SK-N-SH treated with all-trans-retinoic acid at 6 μM for 48 hours (cell line): ENCODE results near the gene DHRS1.

Source experiments
- ARNTL ChIP-seq: fragments of 450-650 bp; formaldehyde crosslinking; IDR thresholded peaks from 2 replicates; pipeline ENCODE4 v1.5.0; 2020; ENCODE audit warnings: low read depth, mild to moderate bottlenecking, moderate library complexity, borderline replicate concordance
- BACH2 ChIP-seq: fragments of 250-450 bp; sonication (Bioruptor Pico); IDR thresholded peaks from 2 replicates; pipeline ENCODE4 v1.9.0; 2021; ENCODE audit warnings: mild to moderate bottlenecking, borderline replicate concordance
- CSDC2 ChIP-seq: fragments of 250-450 bp; sonication (Bioruptor Pico); IDR thresholded peaks from 2 replicates; pipeline ENCODE4 v1.5.0; 2020; ENCODE audit warnings: mild to moderate bottlenecking, moderate library complexity
- PPARA ChIP-seq: fragments of 250-450 bp; sonication (Bioruptor Pico); IDR thresholded peaks from 2 replicates; pipeline ENCODE4 v1.5.0; 2020; ENCODE audit warnings: mild to moderate bottlenecking, borderline replicate concordance
- RARB ChIP-seq: fragments of 250-450 bp; sonication (Bioruptor Pico); IDR thresholded peaks from 2 replicates; pipeline ENCODE4 v1.8.0; 2021; ENCODE audit warnings: mild to moderate bottlenecking, moderate library complexity
- TCF4 ChIP-seq: fragments of 250-450 bp; sonication (Bioruptor Pico); IDR thresholded peaks from 2 replicates; pipeline ENCODE4 v1.8.0; 2021; ENCODE audit warnings: mild to moderate bottlenecking, moderate library complexity, borderline replicate concordance
- TOX ChIP-seq: fragments of 250-450 bp; sonication (Bioruptor Pico); IDR thresholded peaks from 2 replicates; pipeline ENCODE4 v1.8.0; 2021; ENCODE audit warnings: mild to moderate bottlenecking, moderate library complexity, borderline replicate concordance
- ZFP3 ChIP-seq: fragments of 250-450 bp; sonication (Bioruptor Pico); IDR thresholded peaks from 2 replicates; pipeline ENCODE4 v1.5.0; 2020; ENCODE audit warnings: mild to moderate bottlenecking, moderate library complexity
- ZFP30 ChIP-seq: fragments of 450-650 bp; formaldehyde crosslinking; IDR thresholded peaks from 2 replicates; pipeline ENCODE4 v1.5.0; 2022; ENCODE audit warnings: mild to moderate bottlenecking, moderate library complexity
- ZNF8 ChIP-seq: fragments of 450-650 bp; formaldehyde crosslinking; IDR thresholded peaks from 2 replicates; pipeline ENCODE4 v1.5.0; 2020; ENCODE audit warnings: mild to moderate bottlenecking, moderate library complexity
- TF ChIP-seq, protein P1 (sequence below): fragments of 250-450 bp; sonication (Bioruptor Pico); IDR thresholded peaks from 2 replicates; pipeline ENCODE4 v1.8.0; 2020; ENCODE audit warnings: mild to moderate bottlenecking, moderate library complexity, borderline replicate concordance
- TF ChIP-seq, protein P2 (sequence below): fragments of 250-450 bp; sonication (Bioruptor Pico); IDR thresholded peaks from 2 replicates; pipeline ENCODE4 v1.5.1; 2020; ENCODE audit warnings: low read depth, mild to moderate bottlenecking, moderate library complexity

DNA sequence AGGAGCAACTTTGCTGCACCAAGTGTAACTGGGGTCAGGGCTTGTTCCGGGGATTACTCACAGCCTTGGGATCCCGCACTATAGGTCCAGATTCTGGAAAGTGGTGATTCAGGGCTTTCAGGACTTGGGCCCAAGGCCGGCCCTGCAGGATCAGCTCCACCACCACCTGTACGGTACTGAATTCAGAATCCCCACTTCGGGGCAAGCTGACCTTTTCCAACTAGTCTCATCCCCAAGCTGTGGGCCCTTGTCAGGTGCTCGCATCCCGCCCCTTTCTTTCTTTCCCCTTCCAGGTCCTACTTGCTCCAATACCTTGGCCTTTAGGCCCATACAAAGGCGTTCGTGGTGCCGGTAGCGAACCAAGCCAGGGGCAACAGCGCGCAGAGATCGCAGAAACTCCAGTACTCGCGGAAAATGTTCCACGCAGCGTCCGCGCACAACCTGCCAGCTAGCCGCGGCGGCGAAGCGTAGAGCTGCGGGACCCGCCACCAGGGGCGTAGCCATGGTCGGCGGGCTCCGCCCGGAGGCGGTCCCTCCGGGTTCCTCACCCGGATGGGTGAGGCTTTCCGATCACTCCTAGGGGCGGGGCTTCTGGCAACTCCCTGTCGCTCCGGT is 57.6 kb downstream of the DHRS1 start:
- TF ChIP-seq, protein P1, sequence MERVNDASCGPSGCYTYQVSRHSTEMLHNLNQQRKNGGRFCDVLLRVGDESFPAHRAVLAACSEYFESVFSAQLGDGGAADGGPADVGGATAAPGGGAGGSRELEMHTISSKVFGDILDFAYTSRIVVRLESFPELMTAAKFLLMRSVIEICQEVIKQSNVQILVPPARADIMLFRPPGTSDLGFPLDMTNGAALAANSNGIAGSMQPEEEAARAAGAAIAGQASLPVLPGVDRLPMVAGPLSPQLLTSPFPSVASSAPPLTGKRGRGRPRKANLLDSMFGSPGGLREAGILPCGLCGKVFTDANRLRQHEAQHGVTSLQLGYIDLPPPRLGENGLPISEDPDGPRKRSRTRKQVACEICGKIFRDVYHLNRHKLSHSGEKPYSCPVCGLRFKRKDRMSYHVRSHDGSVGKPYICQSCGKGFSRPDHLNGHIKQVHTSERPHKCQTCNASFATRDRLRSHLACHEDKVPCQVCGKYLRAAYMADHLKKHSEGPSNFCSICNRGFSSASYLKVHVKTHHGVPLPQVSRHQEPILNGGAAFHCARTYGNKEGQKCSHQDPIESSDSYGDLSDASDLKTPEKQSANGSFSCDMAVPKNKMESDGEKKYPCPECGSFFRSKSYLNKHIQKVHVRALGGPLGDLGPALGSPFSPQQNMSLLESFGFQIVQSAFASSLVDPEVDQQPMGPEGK (CRISPR knock-in tag), result no peak
- TF ChIP-seq PPARA (CRISPR knock-in tag) (no peak), ZFP3 (CRISPR knock-in tag) (no peak), ZNF8 (CRISPR knock-in tag) (no peak), ZFP30 (CRISPR knock-in tag) (no peak), TCF4 (CRISPR knock-in tag) (no peak), RARB (CRISPR knock-in tag) (no peak), TOX (no peak), CSDC2 (CRISPR knock-in tag) (no peak), ARNTL (CRISPR knock-in tag) (no peak), BACH2 (CRISPR knock-in tag) (no peak)
- TF ChIP-seq, protein P2, sequence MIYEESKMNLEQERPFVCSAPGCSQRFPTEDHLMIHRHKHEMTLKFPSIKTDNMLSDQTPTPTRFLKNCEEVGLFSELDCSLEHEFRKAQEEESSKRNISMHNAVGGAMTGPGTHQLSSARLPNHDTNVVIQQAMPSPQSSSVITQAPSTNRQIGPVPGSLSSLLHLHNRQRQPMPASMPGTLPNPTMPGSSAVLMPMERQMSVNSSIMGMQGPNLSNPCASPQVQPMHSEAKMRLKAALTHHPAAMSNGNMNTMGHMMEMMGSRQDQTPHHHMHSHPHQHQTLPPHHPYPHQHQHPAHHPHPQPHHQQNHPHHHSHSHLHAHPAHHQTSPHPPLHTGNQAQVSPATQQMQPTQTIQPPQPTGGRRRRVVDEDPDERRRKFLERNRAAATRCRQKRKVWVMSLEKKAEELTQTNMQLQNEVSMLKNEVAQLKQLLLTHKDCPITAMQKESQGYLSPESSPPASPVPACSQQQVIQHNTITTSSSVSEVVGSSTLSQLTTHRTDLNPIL (CRISPR knock-in tag), result no peak
